Astrocyte (in vitro differentiated cells and primary cell): Measurements from ENCODE around the gene LRRK1.

Experiments used
- EZH2 ChIP-seq: IDR thresholded peaks from 2 replicates; pipeline ENCODE4 v1.6.1; 2012; ENCODE audit warnings: mild to moderate bottlenecking, low read length, inconsistent platforms; ENCODE audit not compliant: insufficient read depth
- TF ChIP-seq, protein P1 (sequence below): IDR thresholded peaks from 2 replicates; pipeline ENCODE4 v1.5.1; 2011; ENCODE audit warnings: low read depth, mild to moderate bottlenecking, inconsistent platforms, low read length, moderate library complexity; ENCODE audit not compliant: insufficient read depth

GRCh38 chr15:100931143-100931890 is 12.2 kb downstream of the LRRK1 start:
- TF ChIP-seq, protein P1, sequence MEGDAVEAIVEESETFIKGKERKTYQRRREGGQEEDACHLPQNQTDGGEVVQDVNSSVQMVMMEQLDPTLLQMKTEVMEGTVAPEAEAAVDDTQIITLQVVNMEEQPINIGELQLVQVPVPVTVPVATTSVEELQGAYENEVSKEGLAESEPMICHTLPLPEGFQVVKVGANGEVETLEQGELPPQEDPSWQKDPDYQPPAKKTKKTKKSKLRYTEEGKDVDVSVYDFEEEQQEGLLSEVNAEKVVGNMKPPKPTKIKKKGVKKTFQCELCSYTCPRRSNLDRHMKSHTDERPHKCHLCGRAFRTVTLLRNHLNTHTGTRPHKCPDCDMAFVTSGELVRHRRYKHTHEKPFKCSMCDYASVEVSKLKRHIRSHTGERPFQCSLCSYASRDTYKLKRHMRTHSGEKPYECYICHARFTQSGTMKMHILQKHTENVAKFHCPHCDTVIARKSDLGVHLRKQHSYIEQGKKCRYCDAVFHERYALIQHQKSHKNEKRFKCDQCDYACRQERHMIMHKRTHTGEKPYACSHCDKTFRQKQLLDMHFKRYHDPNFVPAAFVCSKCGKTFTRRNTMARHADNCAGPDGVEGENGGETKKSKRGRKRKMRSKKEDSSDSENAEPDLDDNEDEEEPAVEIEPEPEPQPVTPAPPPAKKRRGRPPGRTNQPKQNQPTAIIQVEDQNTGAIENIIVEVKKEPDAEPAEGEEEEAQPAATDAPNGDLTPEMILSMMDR = no peak
- no peak for TF ChIP-seq EZH2
